KMS-11 (cell line): ENCODE data around the gene ANKDD1B.

ENCODE experiments used
- H2AFZ ChIP-seq: fragments of 200-600 bp; sonication (generic); 2 replicates; pipeline ENCODE4 v1.6.1; 2016; ENCODE audit warnings: antibody characterized with exemption, mixed run types, low read depth
- H3K27ac ChIP-seq: fragments of 200-600 bp; sonication (generic); 2 replicates; pipeline ENCODE4 v1.6.1; 2016; ENCODE audit warnings: mild to moderate bottlenecking, mixed run types
- H3K27me3 ChIP-seq: fragments of 200-600 bp; sonication (generic); 2 replicates; pipeline ENCODE4 v1.6.1; 2017; ENCODE audit warnings: mild to moderate bottlenecking, low read depth, mixed run types, moderate library complexity; ENCODE audit not compliant: insufficient read depth
- H3K36me3 ChIP-seq: fragments of 200-600 bp; sonication (generic); 2 replicates; pipeline ENCODE4 v1.6.1; 2017; ENCODE audit warnings: mild to moderate bottlenecking, mixed run types; ENCODE audit not compliant: insufficient read depth
- H3K4me1 ChIP-seq: fragments of 200-600 bp; sonication (generic); 2 replicates; pipeline ENCODE4 v1.6.1; 2016; ENCODE audit warnings: mild to moderate bottlenecking, low read depth, mixed run types; ENCODE audit not compliant: poor library complexity, severe bottlenecking
- H3K4me2 ChIP-seq: fragments of 200-600 bp; sonication (generic); 2 replicates; pipeline ENCODE4 v1.7.0; 2016; ENCODE audit warnings: mild to moderate bottlenecking, mixed run types
- H3K4me3 ChIP-seq: fragments of 200-600 bp; sonication (generic); IDR thresholded peaks from 2 replicates; pipeline ENCODE4 v1.6.1; 2017; ENCODE audit warnings: low read depth, low read length, mixed read lengths; ENCODE audit not compliant: insufficient read depth
- H3K79me2 ChIP-seq: fragments of 200-600 bp; sonication (generic); 2 replicates; pipeline ENCODE4 v1.6.1; 2016; ENCODE audit warnings: low read depth, mixed run types; ENCODE audit not compliant: insufficient read depth
- H3K9ac ChIP-seq: fragments of 200-600 bp; sonication (generic); 2 replicates; pipeline ENCODE4 v1.6.1; 2016; ENCODE audit warnings: mild to moderate bottlenecking, mixed run types
- H4K20me1 ChIP-seq: fragments of 200-600 bp; sonication (generic); 2 replicates; pipeline ENCODE4 v1.6.1; 2016; ENCODE audit warnings: mild to moderate bottlenecking, mixed run types; ENCODE audit not compliant: insufficient read depth
- TF ChIP-seq, protein P1 (sequence below): fragments of 200-600 bp; sonication (generic); conservative IDR thresholded peaks from 2 replicates; pipeline ENCODE4 v1.6.1; 2017; ENCODE audit warnings: low read depth, mild to moderate bottlenecking, antibody characterized with exemption, low read length, moderate library complexity, mixed read lengths

The ANKDD1B gene

DNA sequence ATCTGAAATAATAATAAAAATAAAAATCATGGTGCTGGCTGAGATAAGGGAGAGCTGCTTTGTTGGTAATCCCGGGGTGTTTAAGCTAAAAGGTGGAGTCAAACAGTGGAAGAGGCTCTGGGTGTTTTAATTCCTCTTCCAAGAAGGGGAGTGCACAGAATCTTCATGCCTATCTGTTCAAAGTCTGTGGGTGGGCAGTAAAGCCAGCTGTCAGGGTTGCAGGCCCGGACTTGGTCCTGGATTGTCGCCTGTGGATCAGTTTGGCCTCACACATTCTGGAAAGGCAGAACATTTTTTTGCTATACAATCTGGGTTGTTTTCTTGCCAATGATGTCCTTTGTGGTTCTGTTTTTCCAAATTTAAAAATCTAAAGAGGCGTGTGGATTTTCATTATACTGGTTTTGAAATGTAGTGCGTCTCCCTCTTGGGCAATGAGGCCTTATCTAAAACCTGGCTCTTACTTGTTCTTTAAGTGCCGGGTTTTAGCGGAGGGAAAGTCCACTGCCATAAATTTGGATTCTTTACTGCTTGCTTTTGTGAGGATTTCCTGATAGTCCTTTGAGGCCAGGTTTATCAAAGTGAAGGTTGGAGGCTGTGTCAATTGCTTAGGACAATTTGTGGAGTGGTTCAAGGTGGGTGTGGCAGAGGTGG lies 5.8 kb downstream of the ANKDD1B start:
- TF ChIP-seq, protein P1, sequence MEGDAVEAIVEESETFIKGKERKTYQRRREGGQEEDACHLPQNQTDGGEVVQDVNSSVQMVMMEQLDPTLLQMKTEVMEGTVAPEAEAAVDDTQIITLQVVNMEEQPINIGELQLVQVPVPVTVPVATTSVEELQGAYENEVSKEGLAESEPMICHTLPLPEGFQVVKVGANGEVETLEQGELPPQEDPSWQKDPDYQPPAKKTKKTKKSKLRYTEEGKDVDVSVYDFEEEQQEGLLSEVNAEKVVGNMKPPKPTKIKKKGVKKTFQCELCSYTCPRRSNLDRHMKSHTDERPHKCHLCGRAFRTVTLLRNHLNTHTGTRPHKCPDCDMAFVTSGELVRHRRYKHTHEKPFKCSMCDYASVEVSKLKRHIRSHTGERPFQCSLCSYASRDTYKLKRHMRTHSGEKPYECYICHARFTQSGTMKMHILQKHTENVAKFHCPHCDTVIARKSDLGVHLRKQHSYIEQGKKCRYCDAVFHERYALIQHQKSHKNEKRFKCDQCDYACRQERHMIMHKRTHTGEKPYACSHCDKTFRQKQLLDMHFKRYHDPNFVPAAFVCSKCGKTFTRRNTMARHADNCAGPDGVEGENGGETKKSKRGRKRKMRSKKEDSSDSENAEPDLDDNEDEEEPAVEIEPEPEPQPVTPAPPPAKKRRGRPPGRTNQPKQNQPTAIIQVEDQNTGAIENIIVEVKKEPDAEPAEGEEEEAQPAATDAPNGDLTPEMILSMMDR = no peak
- Histone ChIP-seq H2AFZ (no peak overlapping the region), H3K79me2 (no peaks in the 10 kb centered on the region), H3K4me3 (no peak overlapping the region), H3K9ac (no peak overlapping the region), H3K27me3 (no peaks in the 10 kb centered on the region), H4K20me1 (no peaks in the 10 kb centered on the region), H3K36me3 (no peaks in the 10 kb centered on the region), H3K27ac (no peak overlapping the region), H3K4me2 (no peak overlapping the region), H3K4me1 (no peaks in the 10 kb centered on the region)

DNA sequence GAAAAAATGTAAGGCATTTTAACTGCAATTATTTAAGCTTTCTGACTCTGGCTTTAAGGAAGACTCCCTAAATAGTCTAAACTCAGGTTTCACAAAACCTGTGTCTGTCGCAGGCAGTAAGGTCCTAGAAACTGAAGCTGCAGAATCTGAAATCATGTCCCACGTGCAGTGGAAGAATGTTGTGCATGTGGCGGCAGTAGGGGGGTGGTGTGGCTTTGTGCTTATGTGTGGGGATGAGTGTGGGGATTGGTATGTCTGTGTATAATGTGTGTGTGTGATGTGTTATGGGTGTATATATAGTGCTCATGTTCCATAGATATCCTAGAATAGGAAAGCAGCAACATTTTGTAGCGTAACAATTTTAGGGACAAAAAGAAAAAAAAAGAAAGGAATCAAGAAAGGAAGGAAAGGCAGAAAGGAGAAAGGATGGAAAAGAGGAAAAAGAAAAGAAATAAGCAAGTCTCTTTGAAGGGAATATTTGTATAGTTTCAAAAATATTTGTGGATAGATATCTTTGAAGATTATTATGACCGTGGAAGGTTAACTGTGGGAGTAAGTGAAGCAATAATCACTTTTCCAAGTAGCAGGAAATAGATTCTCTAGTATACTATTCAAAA lies 6.6 kb downstream of the ANKDD1B start:
- Histone ChIP-seq H3K4me3 (no peak overlapping the region), H3K4me1 (no peaks in the 10 kb centered on the region), H3K9ac (no peak overlapping the region), H3K36me3 (no peaks in the 10 kb centered on the region), H3K4me2 (no peak overlapping the region), H2AFZ (no peak overlapping the region), H4K20me1 (no peaks in the 10 kb centered on the region), H3K27me3 (no peaks in the 10 kb centered on the region), H3K27ac (no peak overlapping the region), H3K79me2 (no peaks in the 10 kb centered on the region)
- TF ChIP-seq, protein P1 = no peak

DNA sequence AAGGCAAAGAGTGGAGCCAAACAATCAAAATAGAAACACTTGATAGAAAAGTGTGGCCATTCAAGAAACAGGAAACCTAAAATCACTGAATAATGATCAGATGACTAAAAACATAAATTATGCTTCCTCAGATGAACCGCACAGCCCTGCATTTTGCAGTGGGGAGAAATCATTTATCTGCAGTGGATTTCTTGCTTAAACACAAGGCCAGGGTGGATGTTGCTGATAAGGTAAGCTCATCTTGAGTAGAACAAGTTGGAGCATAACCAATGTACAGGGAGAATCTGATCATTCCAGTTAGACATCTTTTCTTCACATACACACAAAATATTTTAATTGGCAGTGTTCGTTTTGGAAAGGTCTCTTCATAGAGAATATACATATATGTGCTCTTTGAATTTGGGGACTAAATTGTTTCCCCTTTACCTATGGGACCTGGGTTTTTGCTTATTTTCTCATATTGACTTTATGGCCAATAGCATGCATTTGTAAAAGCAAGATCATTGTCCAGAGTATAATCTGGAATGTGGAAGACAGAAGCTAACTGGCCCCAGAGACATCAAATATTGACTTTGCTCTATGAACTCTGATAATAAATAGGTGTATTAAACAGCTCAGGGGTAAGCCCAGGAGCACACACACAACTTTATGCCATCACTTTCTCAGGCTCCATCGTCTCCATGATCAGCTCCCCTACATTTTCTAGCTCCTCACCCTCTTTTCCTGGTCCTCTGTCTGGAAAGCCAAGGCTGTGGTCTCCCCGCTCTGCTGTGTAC lies 9.1 kb downstream of the ANKDD1B start:
- no peak overlapping the region for H3K4me3 ChIP-seq
- H4K20me1 ChIP-seq = no peaks in the 10 kb centered on the region
- no peak overlapping the region for H2AFZ ChIP-seq
- H3K4me1 ChIP-seq = no peaks in the 10 kb centered on the region
- no peaks in the 10 kb centered on the region for H3K79me2 ChIP-seq
- H3K9ac ChIP-seq = no peak overlapping the region
- no peaks in the 10 kb centered on the region for H3K36me3 ChIP-seq
- H3K27me3 ChIP-seq = no peaks in the 10 kb centered on the region
- no peak overlapping the region for H3K4me2 ChIP-seq
- no peak overlapping the region for H3K27ac ChIP-seq
- TF ChIP-seq, protein P1 = no peak

DNA sequence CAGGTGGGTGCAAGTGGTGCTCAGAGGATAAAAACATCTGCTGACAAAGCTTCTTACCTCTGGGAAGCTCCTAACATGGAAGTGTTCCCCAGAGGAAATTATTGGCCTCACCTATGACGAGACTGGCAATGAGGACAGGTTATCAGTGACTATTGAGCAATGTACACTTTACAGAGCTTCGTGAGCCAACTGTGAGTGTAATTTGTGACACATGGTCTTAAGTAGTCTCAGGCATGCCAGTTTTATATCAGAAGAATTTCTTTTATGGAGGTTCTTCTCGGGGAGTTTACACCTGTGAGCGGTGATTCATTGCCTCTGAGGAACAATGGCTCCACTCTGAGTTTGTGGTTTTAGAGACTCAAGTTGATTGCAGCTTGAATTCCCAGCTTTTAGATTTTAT lies 11.3 kb downstream of the ANKDD1B start:
- no peak overlapping the region for H3K4me2 ChIP-seq
- H4K20me1 ChIP-seq = no peaks in the 10 kb centered on the region
- H3K4me1 ChIP-seq = no peaks in the 10 kb centered on the region
- H3K4me3 ChIP-seq = no peak overlapping the region
- H3K27me3 ChIP-seq = no peaks in the 10 kb centered on the region
- no peaks in the 10 kb centered on the region for H3K36me3 ChIP-seq
- no peak overlapping the region for H3K27ac ChIP-seq
- no peaks in the 10 kb centered on the region for H3K79me2 ChIP-seq
- H2AFZ ChIP-seq = no peak overlapping the region
- TF ChIP-seq, protein P1 = no peak
- no peak overlapping the region for H3K9ac ChIP-seq
